ENCODE data around the gene FUCA2. TPM values are rescaled to one million over a fixed set of nuclear protein-coding genes. Genes with fewer than 3 reads are reported as not detected.

Gene FUCA2
- total and polyA plus RNA-seq, 2 of the 8 experiments (the other 6 are each of a cell fraction or from before 2014, with no cell fraction given), result 24.2 to 47.2 TPM

DNA sequence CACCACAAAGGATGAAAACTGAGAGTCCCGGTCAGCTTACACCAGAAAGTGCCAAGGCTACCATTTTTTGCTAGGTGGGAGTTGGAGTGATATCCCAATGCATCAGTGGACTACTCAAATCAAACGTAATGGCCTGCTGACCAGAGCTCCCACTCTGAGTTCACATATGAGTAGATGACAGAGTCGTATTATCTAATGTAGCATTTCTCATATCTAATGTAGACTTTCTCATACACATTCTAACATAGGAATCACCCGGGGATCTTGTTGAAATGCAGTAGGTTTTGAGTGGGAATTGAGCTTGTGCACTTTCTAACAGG, 38.4 kb upstream of the FUCA2 start:
- H3K4me1 ChIP-seq (replicated peaks in 1 of 4; ENCODE audit: control insufficient read depth in 3 of 4, insufficient read depth in 4 of 4, low read length in 3 of 4), result no peaks in the 10 kb centered on the region
- H3K36me3 ChIP-seq (ENCODE audit: control insufficient read depth in 2 of 4, insufficient read depth in 4 of 4, low read length in 3 of 4), result no peaks in the 10 kb centered on the region
- no peaks in the 10 kb centered on the region for H3K9me3 ChIP-seq (ENCODE audit: insufficient read depth in 2 of 2, low read depth in 1 of 2, low read length in 1 of 2)
- no peak overlapping the region for H3K4me2 ChIP-seq (ENCODE audit: insufficient read depth in 1 of 2, low read depth in 2 of 2, low read length in 2 of 2)
- no peak overlapping the region for H2BK120ac ChIP-seq (replicated peaks; ENCODE audit: low read depth, low read length)
- no peaks in the 10 kb centered on the region for H3K23me2 ChIP-seq (ENCODE audit: low read depth, low read length)
- no peak overlapping the region for H2BK12ac ChIP-seq (ENCODE audit: low read depth, low read length)
- 81% methylated on average over 4 of the region's 4 CpGs; no CpG with 5 or more reads in 1 of the 2 experiments for WGBS, 2 experiments (ENCODE audit: extremely low coverage in 1 of 2, insufficient coverage in 1 of 2, insufficient read length in 1 of 2, insufficient replicate concordance in 2 of 2, low coverage in 1 of 2, low lambda C conversion rate in 2 of 2, missing lambda C conversion rate in 1 of 2)
- H2BK5ac ChIP-seq (ENCODE audit: low read depth, low read length), result no peak overlapping the region
- H4K5ac ChIP-seq (ENCODE audit: insufficient read length, low read depth, low read length), result no peak overlapping the region
- H3K9ac ChIP-seq (replicated peaks in 1 of 4; ENCODE audit: extremely low read depth in 1 of 4, low read depth in 3 of 4, low read length in 3 of 4), result no peak overlapping the region
- POLR2A ChIA-PET (ENCODE audit: partially characterized antibody), result interaction anchor here (1.1 kb wide), 1 partner anchor 13 kb away, joined by 3 read pairs; no protein-coding TSS in a partner anchor
- H2BK20ac ChIP-seq (ENCODE audit: low read length), result no peak overlapping the region
- H3K4ac ChIP-seq (replicated peaks; ENCODE audit: insufficient read length, low read depth, low read length), result no peak overlapping the region
- H3K56ac ChIP-seq (replicated peaks; ENCODE audit: insufficient read length, low read depth, low read length), result no peak overlapping the region
- H4K20me1 ChIP-seq (replicated peaks in 1 of 2; ENCODE audit: control insufficient read depth in 1 of 2, insufficient read depth in 2 of 2, low read length in 2 of 2), result no peaks in the 10 kb centered on the region
- H3K4me3 ChIP-seq (ENCODE audit: extremely low read depth in 1 of 4, insufficient read depth in 2 of 4, low read depth in 3 of 4, low read length in 4 of 4), result no peak overlapping the region
- no peak overlapping the region for H3K27ac ChIP-seq (ENCODE audit: low read depth, low read length)
- CTCF ChIA-PET (ENCODE audit: partially characterized antibody), result interaction anchor here (0.9 to 3.8 kb wide), 5 partner anchors 11 to 463 kb away, joined by 3 to 15 read pairs (median 7); no protein-coding TSS in a partner anchor
- no peak overlapping the region for H3K23ac ChIP-seq (ENCODE audit: insufficient read length)
- H3K79me1 ChIP-seq (ENCODE audit: low read depth, low read length), result no peaks in the 10 kb centered on the region
- H4K91ac ChIP-seq (replicated peaks; ENCODE audit: insufficient read length, low read length), result no peak overlapping the region
- H2AFZ ChIP-seq (ENCODE audit: low read length), result no peak overlapping the region
- no peaks in the 10 kb centered on the region for H3K79me2 ChIP-seq (ENCODE audit: control insufficient read depth in 1 of 2, insufficient read depth in 2 of 2, low read length in 2 of 2)
- no peak overlapping the region for H3K18ac ChIP-seq (ENCODE audit: extremely low read depth, low read length)
- FAIRE-seq (no peak), DNase-seq (ENCODE audit: low read depth in 1 of 2, low spot score in 2 of 2) (no peak)
- no peak overlapping the region for H2AK5ac ChIP-seq (ENCODE audit: low read depth, low read length)
- TF ChIP-seq NANOG (IDR thresholded peaks at IDR 0.05; ENCODE audit: insufficient read depth, low read depth, low read length, poor library complexity, severe bottlenecking), result no peak
- no peak for TF ChIP-seq ASH2L (IDR thresholded peaks at IDR 0.05; ENCODE audit: low read length)
- TF ChIP-seq TCF12 (IDR thresholded peaks at IDR 0.05; ENCODE audit: low read depth, low read length), result no peak
- TF ChIP-seq CBX8 (IDR thresholded peaks at IDR 0.05; ENCODE audit: borderline replicate concordance, low read depth, low read length), result no peak
- TF ChIP-seq TEAD4 (IDR thresholded peaks at IDR 0.05; ENCODE audit: low read depth, low read length), result no peak
- TF ChIP-seq CEBPB (IDR thresholded peaks at IDR 0.05; ENCODE audit: low read depth, low read length), result no peak
- TF ChIP-seq, protein P1, sequence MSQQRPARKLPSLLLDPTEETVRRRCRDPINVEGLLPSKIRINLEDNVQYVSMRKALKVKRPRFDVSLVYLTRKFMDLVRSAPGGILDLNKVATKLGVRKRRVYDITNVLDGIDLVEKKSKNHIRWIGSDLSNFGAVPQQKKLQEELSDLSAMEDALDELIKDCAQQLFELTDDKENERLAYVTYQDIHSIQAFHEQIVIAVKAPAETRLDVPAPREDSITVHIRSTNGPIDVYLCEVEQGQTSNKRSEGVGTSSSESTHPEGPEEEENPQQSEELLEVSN (IDR thresholded peaks at IDR 0.05), result no peak
- no peak for TF ChIP-seq EZH2 (IDR thresholded peaks at IDR 0.05; ENCODE audit: low read depth, low read length, severe bottlenecking)
- no peak for TF ChIP-seq SUZ12 (IDR thresholded peaks at IDR 0.05; ENCODE audit: low read length)
- TF ChIP-seq HDAC2 (IDR thresholded peaks at IDR 0.05; ENCODE audit: borderline replicate concordance in 1 of 2, low read depth in 2 of 2, low read length in 2 of 2), result no peak
- no peak overlapping the region for H3K14ac ChIP-seq (ENCODE audit: insufficient read length)
- H2BK15ac ChIP-seq (ENCODE audit: low read length), result no peak overlapping the region
- no peaks in the 10 kb centered on the region for H3K27me3 ChIP-seq (replicated peaks in 1 of 4; ENCODE audit: control insufficient read depth in 3 of 4, extremely low read depth in 1 of 4, insufficient read depth in 3 of 4, low read length in 3 of 4)
- no peak overlapping the region for H4K8ac ChIP-seq (ENCODE audit: extremely low read depth, insufficient read depth, low read length)

Measured in H1 (cell line).